GM12878 (cell line): Measurements from ENCODE around the gene UBAC2. TPM values are rescaled to one million over a fixed set of nuclear protein-coding genes. Genes with fewer than 3 reads are reported as not detected.

Experiments used
- ATAC-seq: fragments of 200-7000 bp; cut with Tn5 transposase; 3 replicates; pipeline ENCODE4 v1.9.1; 2020; ENCODE audit warnings: mild to moderate bottlenecking, moderate library complexity
- BruUV-seq: library from RNA; stranded (reverse); fragments of 400-500 nt; replicated peaks from 2 replicates; lab custom pipeline; 2021; lab: Mats Ljungman, UMichigan
- CTCF ChIA-PET: fragments of 300-600 bp; sonication (Branson Sonifier 250); formaldehyde crosslinking; extraction: SDS; loops from one replicate; lab custom pipeline; 2021; ENCODE audit warnings: inconsistent platforms; lab: Yijun Ruan, JAX
- POLR2A ChIA-PET: fragments of 350-600 bp; formaldehyde crosslinking; extraction: SDS; loops from one replicate; lab custom pipeline; 2021; ENCODE audit warnings: inconsistent platforms; lab: Charles Lee
- RAD21 ChIA-PET: fragments of 300-600 bp; sonication (Branson Sonifier 250); formaldehyde crosslinking; loops from one replicate; lab custom pipeline; 2023; ENCODE audit warnings: antibody characterized with exemption; ENCODE audit not compliant: unreplicated experiment; lab: Charles Lee
- SMC1A ChIA-PET: fragments of 300-600 bp; sonication (Branson Sonifier 250); formaldehyde crosslinking; loops from one replicate; lab custom pipeline; 2023; ENCODE audit not compliant: unreplicated experiment, uncharacterized antibody; lab: Charles Lee
- DNase-seq: peaks from one replicate; pipeline ENCODE4 v3.0.0-alpha.2; 2011; ENCODE audit warnings: low read depth, low spot score
- FAIRE-seq: peaks from 3 replicates; lab custom pipeline; 2011; peaks lifted over from hg19 to GRCh38; lab: Jason Lieb, UNC
- H2AFZ ChIP-seq: 2 replicates; pipeline ENCODE4 v1.6.0; 2011; ENCODE audit warnings: low read depth, low read length, control low read depth; ENCODE audit not compliant: control insufficient read depth
- H3K27ac ChIP-seq: 2 replicates; pipeline ENCODE4 v1.5.1; 2011; ENCODE audit warnings: control low read depth; ENCODE audit not compliant: control insufficient read depth, insufficient read depth
- H3K27me3 ChIP-seq, 2 experiments: replicated peaks in 1 of 2; 2 replicates each; pipeline versions ENCODE4 v1.6.0 to v1.6.1; 2011; ENCODE audit warnings: low read length in 1 of 2; ENCODE audit not compliant: control insufficient read depth in 2 of 2, insufficient read depth in 2 of 2
- H3K36me3 ChIP-seq, 2 experiments: 2 replicates each; pipeline ENCODE4 v1.5.1; 2011; ENCODE audit warnings: low read length in 1 of 2; ENCODE audit not compliant: control insufficient read depth in 2 of 2, insufficient read depth in 2 of 2
- H3K4me1 ChIP-seq: 2 replicates; pipeline ENCODE4 v1.6.1; 2011; ENCODE audit warnings: mild to moderate bottlenecking, low read length, moderate library complexity, mixed read lengths; ENCODE audit not compliant: control insufficient read depth, insufficient read depth
- H3K4me2 ChIP-seq: 2 replicates; pipeline ENCODE4 v1.6.0; 2011; ENCODE audit warnings: control low read depth; ENCODE audit not compliant: control insufficient read depth, insufficient read depth
- H3K4me3 ChIP-seq: fragments of 200-600 bp; sonication (generic); 2 replicates; pipeline ENCODE4 v1.5.1; 2016
- H3K79me2 ChIP-seq: 2 replicates; pipeline ENCODE4 v1.6.0; 2011; ENCODE audit warnings: low read length; ENCODE audit not compliant: control insufficient read depth, insufficient read depth
- H3K9ac ChIP-seq: 2 replicates; pipeline ENCODE4 v1.8.0; 2011; ENCODE audit warnings: low read length, control low read depth, mixed read lengths; ENCODE audit not compliant: control insufficient read depth, insufficient read depth
- H3K9me3 ChIP-seq: replicated peaks from 3 replicates; pipeline ENCODE4 v1.5.1; 2011; ENCODE audit warnings: mild to moderate bottlenecking, low read length; ENCODE audit not compliant: control insufficient read depth, insufficient read depth
- H4K20me1 ChIP-seq: 2 replicates; pipeline ENCODE4 v1.6.0; 2011; ENCODE audit not compliant: control insufficient read depth, insufficient read depth
- BCL11A ChIP-seq: IDR thresholded peaks from 2 replicates; pipeline ENCODE4 v1.6.1; 2011; ENCODE audit warnings: low read depth, low read length
- GATAD2B ChIP-seq: fragments of 450-650 bp; conservative IDR thresholded peaks from 2 replicates; pipeline ENCODE4 v1.6.1; 2017; ENCODE audit warnings: low read depth, mild to moderate bottlenecking, moderate library complexity
- HDAC2 ChIP-seq: fragments of 200-600 bp; sonication (generic); IDR thresholded peaks from 2 replicates; pipeline ENCODE4 v1.6.1; 2017
- IKZF1 ChIP-seq: fragments of 450-650 bp; conservative IDR thresholded peaks from 2 replicates; pipeline ENCODE4 v1.6.1; 2017; ENCODE audit warnings: antibody characterized with exemption, mild to moderate bottlenecking
- MEF2A ChIP-seq: IDR thresholded peaks from 2 replicates; pipeline ENCODE4 v1.6.1; 2011; ENCODE audit warnings: low read depth, mild to moderate bottlenecking, low read length, moderate library complexity; ENCODE audit not compliant: insufficient read depth
- MTA2 ChIP-seq: fragments of 450-650 bp; IDR thresholded peaks from 2 replicates; pipeline ENCODE4 v1.6.1; 2016; ENCODE audit warnings: low read depth, mild to moderate bottlenecking, moderate library complexity
- MXI1 ChIP-seq: fragments of 150-350 bp; IDR thresholded peaks from 2 replicates; pipeline ENCODE4 v1.6.1; 2011; ENCODE audit warnings: low read depth, mild to moderate bottlenecking, inconsistent platforms, low read length, improper control_type of control experiment
- NR2C1 ChIP-seq: fragments of 450-650 bp; IDR thresholded peaks from 2 replicates; pipeline ENCODE4 v1.6.1; 2017; ENCODE audit warnings: antibody characterized with exemption, mild to moderate bottlenecking, moderate library complexity
- POLR2A ChIP-seq: IDR thresholded peaks from 2 replicates; pipeline ENCODE4 v1.6.1; 2011; ENCODE audit warnings: low read depth, mild to moderate bottlenecking, low read length
- POLR2AphosphoS2 ChIP-seq: IDR thresholded peaks from 2 replicates; pipeline ENCODE4 v1.6.1; 2011; ENCODE audit warnings: low read depth, mild to moderate bottlenecking, low read length, improper control_type of control experiment, moderate library complexity
- RBBP5 ChIP-seq: fragments of 200-600 bp; sonication (generic); conservative IDR thresholded peaks from 2 replicates; pipeline ENCODE4 v1.6.1; 2016
- SIX5 ChIP-seq: IDR thresholded peaks from 2 replicates; pipeline ENCODE4 v1.6.1; 2011; ENCODE audit warnings: mild to moderate bottlenecking, low read depth, low read length, moderate library complexity; ENCODE audit not compliant: severe bottlenecking
- SMARCA5 ChIP-seq: fragments of 450-650 bp; IDR thresholded peaks from 2 replicates; pipeline ENCODE4 v1.6.1; 2017; ENCODE audit warnings: mild to moderate bottlenecking
- SRF ChIP-seq, 2 experiments: IDR thresholded peaks; 2 replicates each; pipeline ENCODE4 v1.6.1; 2011; ENCODE audit warnings: low read depth in 2 of 2, low read length in 2 of 2, mild to moderate bottlenecking in 1 of 2, moderate library complexity in 1 of 2
- ZNF207 ChIP-seq: fragments of 450-650 bp; IDR thresholded peaks from 2 replicates; pipeline ENCODE4 v1.6.1; 2014; ENCODE audit warnings: antibody characterized with exemption, mild to moderate bottlenecking, borderline replicate concordance
- ZZZ3 ChIP-seq: IDR thresholded peaks from 2 replicates; pipeline ENCODE4 v1.6.1; 2011; ENCODE audit warnings: low read depth; ENCODE audit not compliant: control insufficient read depth, insufficient read length
- WGBS: methylation state at CpG from one replicate; pipeline ENCODE4 v1.1.6; 2016; ENCODE audit warnings: low lambda C conversion rate; ENCODE audit not compliant: insufficient replicate concordance, insufficient coverage; ENCODE audit errors: missing lambda C conversion rate; 5-methylcytosine and 5-hydroxymethylcytosine counted together
- in situ Hi-C: fragments of 300-500 bp; cut with MboI; formaldehyde crosslinking; loops from 9 replicates; pipeline ENCODE4 v1.14.3; 2018; ENCODE audit warnings: mixed read lengths
- intact Hi-C: fragments of 100-400 bp; cut with micrococcal nuclease; formaldehyde crosslinking; loops from one replicate; pipeline ENCODE4 v1.14.2; 2022; ENCODE audit not compliant: unreplicated experiment
- polyA plus RNA-seq, 11 experiments: library from polyadenylated mRNA; depleted of rRNA in 4 of 11; unstranded in 6 of 11; stranded (reverse) in 5 of 11; fragments of >200 nt; fragmentation: Nextera tagmentation in 4 of 11; fragmentation: Illumina TruSeq in 1 of 11; extraction: Ambion mirVana in 4 of 11; extraction: Trizol in 1 of 11; gene quantifications; 1 replicate in 1 of 11; 2 replicates in 10 of 11; pipeline versions ENCODE4 v1.2.1 to v1.2.3, GENCODE V29; 2011 to 2016; ENCODE audit warnings: inconsistent platforms in 2 of 11, missing spikeins in 2 of 11, low read depth in 1 of 11
- total RNA-seq, 4 experiments: library from RNA; depleted of rRNA in 3 of 4; stranded (reverse); fragments of >200 nt in 3 of 4; fragmentation: Illumina TruSeq in 1 of 4; extraction: Trizol in 1 of 4; gene quantifications; 2 replicates each; pipeline versions ENCODE4 v1.2.1 to v1.2.3, GENCODE V29; 2013 to 2021

The UBAC2 gene
- total and polyA plus RNA-seq, 10 of the 15 experiments (the other 5 are each of a cell fraction or from before 2014, with no cell fraction given) = 3.0 to 54.6 (median 17.4) TPM

DNA sequence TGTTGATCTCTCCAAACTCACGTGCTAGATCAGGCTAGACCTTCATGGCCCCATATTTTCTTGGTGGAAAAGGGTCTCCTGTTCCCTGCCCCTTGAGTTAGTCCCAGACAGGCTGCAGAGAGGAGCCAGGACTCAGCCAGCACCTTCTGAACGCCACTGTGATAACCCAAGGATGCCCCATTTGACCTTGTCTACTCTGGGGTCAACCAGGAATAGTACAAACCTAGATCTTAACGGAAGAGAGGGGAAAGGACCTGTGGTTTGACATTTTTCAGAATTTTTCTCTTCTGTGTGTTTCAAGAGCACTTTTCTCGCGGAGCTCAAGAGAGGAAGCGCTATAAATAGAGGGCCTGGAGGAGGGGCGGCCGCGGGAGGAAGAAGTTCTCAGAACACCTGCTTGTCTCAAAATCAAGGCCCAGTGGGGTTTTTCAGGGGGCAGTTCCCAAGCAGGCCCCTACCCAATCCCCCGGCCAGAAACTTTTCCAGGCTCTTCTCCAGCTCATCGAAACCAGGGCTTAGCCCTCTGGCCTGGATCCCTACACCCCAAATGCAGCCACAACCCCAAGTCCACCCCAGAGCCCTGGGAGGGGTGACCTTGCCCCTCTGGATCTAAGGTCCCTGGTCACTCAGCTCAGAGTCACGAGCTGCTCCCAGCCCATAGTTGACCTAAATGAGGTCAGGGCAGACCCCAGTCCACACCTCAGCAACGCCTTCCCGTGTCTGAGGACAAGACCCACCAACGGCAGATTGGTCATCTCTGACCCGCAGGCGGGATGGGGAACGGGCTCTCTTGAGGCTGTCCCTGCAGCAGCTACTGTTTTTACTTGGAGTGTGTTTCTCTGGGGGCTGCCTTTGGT, 225.1 kb downstream of the UBAC2 start (continued):
- TF ChIP-seq SIX5 (no peak), IKZF1 (peak; percentile 94), ZZZ3 (no peak), POLR2A (no peak), RBBP5 (no peak), MTA2 (peak; percentile 67), HDAC2 (no peak), NR2C1 (peak; percentile 69), SMARCA5 (no peak; the same call in 1 of the 2 replicates), MEF2A (peak; percentile 99), SRF (IDR thresholded peaks at IDR 0.05; ENCODE audit: low read depth in 2 of 2, low read length in 2 of 2) (0 out of 4 replicates have a peak, but pooled peaks of 1 of the 2 experiments have one; percentile 28), BCL11A (0 out of 2 replicates have a peak, but pooled peaks have one; percentile 7), MXI1 (no peak), GATAD2B (peak; percentile 61; the same call in 1 of the 2 replicates)

- RAD21 ChIA-PET = interaction anchor here (1.4 to 3.4 kb wide), 8 partner anchors 10 to 156 kb away, joined by 6 to 38 read pairs (median 14); no protein-coding TSS in a partner anchor
- no peak for TF ChIP-seq POLR2AphosphoS2
- 0 out of 2 replicates have a peak, but pooled peaks have one; percentile 3 for TF ChIP-seq ZNF207
- TF ChIP-seq, all 136 proteins: peak for 1
- ChIA-PET POLR2A (interaction anchor here (1.2 to 2.1 kb wide), 4 partner anchors 9 to 70 kb away, joined by 4 to 8 read pairs (median 6); no protein-coding TSS in a partner anchor), SMC1A (interaction anchor here (1.2 to 9.9 kb wide), 7 partner anchors 9 to 156 kb away, joined by 3 to 111 read pairs (median 11); no protein-coding TSS in a partner anchor), CTCF (interaction anchor here (1.5 to 3.8 kb wide), 4 partner anchors 9 to 157 kb away, joined by 4 to 54 read pairs (median 22); no protein-coding TSS in a partner anchor)
- no peaks in the 10 kb centered on the region for H3K27me3 ChIP-seq
- peak overlapping the region; percentile 100 for H3K27ac ChIP-seq
- ATAC-seq = peak; percentile 13
- no TSS peak for BruUV-seq
- peak overlapping the region; percentile 69; the same call in 1 of the 2 replicates for H3K4me2 ChIP-seq
- no peak for FAIRE-seq
- DNase-seq = no peak
- no peaks in the 10 kb centered on the region for H4K20me1 ChIP-seq
- in situ Hi-C loops (no loop called here), intact Hi-C loops (loop anchor here (10.0 kb wide), 1 partner anchor 852 kb away; the partner anchor contains the start of gene STK24)
- H3K4me3 ChIP-seq = no peak overlapping the region
- no peak overlapping the region for H2AFZ ChIP-seq
- H3K36me3 ChIP-seq = no peaks in the 10 kb centered on the region
- H3K4me1 ChIP-seq = peaks cover 62% of the 10 kb centered on the region
- 89% methylated on average over 7 of the region's 7 CpGs for WGBS
- peaks cover 4% of the 10 kb centered on the region for H3K79me2 ChIP-seq
- H3K9ac ChIP-seq = peak overlapping the region; percentile 72
- H3K9me3 ChIP-seq = peaks cover 14% of the 10 kb centered on the region; the same call in 2 of the 3 replicates
Observed at GRCh38 chr13:99426426-99426825, 225.8 kb downstream of the UBAC2 start.
